Measurements from ENCODE around the gene CNTNAP2.

GRCh38 chr7:146423446-146423845 lies 306.8 kb downstream of the CNTNAP2 start:
- TF ChIP-seq POLR2A (IDR thresholded peaks at IDR 0.05; ENCODE audit: low read depth, low read length) (no peak), POLR2AphosphoS5 (IDR thresholded peaks at IDR 0.05; ENCODE audit: low read depth, low read length) (no peak), TAF1 (IDR thresholded peaks at IDR 0.05; ENCODE audit: low read depth, low read length) (no peak)
